ENCODE measurements around the gene PUM1. TPM values are rescaled to one million over a fixed set of nuclear protein-coding genes. Genes with fewer than 3 reads are reported as not detected.
"Not testable (repeated sequence)": the region's sequence is repeated elsewhere in the genome, so short reads cannot be mapped to it uniquely, and the experiment has no call there.

PUM1 gene
- total RNA-seq, 4 donors from 2014 or later = 66.7 to 121 (median 83.9) TPM

DNA sequence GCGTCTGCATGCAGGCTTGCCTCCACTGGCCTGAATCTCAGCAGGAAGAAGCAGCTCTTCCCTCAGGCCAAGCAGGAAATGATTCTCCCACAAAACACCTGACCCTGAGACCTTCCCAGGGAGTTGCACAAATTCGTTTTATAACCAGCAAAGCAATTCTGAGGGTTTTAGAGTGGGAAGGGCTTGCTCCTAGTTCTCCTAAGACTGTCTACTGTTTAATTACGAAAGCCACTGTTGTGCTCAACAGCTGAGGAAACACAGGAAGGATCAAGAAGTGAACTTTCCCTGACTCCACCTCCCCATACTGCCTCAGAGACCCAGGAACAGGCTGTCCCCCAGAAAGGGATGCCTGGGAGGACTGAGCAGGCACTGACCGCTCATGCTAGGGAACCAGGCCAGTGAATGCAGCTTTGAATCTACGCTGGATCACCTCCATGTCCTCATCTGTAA is 37.0 kb upstream of the PUM1 start:
- DNase-seq (ENCODE audit: low spot score) (no peak), ATAC-seq (ENCODE audit: low FRiP score) (no peak)
- TF ChIP-seq, protein P1, sequence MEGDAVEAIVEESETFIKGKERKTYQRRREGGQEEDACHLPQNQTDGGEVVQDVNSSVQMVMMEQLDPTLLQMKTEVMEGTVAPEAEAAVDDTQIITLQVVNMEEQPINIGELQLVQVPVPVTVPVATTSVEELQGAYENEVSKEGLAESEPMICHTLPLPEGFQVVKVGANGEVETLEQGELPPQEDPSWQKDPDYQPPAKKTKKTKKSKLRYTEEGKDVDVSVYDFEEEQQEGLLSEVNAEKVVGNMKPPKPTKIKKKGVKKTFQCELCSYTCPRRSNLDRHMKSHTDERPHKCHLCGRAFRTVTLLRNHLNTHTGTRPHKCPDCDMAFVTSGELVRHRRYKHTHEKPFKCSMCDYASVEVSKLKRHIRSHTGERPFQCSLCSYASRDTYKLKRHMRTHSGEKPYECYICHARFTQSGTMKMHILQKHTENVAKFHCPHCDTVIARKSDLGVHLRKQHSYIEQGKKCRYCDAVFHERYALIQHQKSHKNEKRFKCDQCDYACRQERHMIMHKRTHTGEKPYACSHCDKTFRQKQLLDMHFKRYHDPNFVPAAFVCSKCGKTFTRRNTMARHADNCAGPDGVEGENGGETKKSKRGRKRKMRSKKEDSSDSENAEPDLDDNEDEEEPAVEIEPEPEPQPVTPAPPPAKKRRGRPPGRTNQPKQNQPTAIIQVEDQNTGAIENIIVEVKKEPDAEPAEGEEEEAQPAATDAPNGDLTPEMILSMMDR (IDR thresholded peaks at IDR 0.05) = no peak

DNA sequence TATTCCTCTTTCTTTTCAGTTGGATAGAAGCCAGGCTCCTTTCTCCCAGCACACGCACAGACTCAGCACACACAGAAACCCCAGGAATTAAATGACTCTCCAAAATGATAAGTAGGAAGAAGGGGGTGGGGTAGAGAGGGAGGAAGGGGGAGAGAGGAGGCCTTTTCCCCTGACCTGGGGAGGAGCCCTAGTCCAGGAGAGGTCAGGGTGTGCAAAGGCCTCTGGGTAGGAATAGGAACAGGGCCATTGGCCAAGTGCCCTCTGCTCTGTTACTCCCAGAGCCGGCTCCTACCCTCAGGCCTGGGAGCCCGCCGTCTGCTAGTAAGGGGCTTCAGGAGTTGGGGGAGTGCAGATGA is 35.6 kb upstream of the PUM1 start:
- ATAC-seq (ENCODE audit: low FRiP score) = no peak

DNA sequence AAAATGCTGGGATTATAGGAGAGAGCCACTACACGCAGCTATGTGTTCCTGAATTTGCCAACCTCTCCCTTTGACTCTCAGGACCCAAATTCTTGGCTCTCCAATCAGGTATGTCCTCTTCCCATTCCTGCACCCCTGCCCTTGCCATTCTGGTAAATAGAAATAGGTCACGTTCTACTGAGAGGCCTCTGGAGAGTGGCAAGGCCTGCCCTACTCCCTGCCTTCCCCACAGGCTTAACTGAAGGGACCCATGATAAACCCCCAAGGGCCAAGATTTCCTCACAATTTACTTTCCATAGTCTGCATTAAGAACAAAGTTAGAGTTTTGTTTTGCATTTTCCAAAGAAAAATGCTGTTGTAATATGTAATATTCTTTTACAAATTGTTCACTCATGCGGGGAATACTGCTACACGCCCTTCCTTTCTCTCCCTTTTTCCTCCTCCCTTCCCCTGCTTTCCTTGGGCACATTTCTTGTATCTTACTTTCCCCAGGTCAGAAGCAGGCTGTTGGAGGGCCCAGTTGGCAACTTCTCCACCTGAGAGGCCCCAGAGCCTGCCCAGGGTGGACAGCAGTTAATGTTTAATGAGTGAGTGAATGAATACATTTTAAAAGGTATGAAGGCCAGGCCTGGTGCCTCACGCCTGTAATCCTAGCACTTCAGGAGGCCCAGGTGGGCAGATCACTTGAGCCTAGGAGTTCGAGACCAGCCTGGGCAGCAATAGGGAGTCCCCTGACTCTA is 33.9 kb upstream of the PUM1 start:
- TF ChIP-seq, protein P1 (IDR thresholded peaks at IDR 0.05) = no peak
- no peak for ATAC-seq (ENCODE audit: low FRiP score)
- no peak for DNase-seq (ENCODE audit: low spot score)

More for the DNA sequence above, 35.6 kb upstream of the PUM1 start:
- DNase-seq (ENCODE audit: low spot score) = no peak
- TF ChIP-seq, protein P1 (IDR thresholded peaks at IDR 0.05) = no peak

DNA sequence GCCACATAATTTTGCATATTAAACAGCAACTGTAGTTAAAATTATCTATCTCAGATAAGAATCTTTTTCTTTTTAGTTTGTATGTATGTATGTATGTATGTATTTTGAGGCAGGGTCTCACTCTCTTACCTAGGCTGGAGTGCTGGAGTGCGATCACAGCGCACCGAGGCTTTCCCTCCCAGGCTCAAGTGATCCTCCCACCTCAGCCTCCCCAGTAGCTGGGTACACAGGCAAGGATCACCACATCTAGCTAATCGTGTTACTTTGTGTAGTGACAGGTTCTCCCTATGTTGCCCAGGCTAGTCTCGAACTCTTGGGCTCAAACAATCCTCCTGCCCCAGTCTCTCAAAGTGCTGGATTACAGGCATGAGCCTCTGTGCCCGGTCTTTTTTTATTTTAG is 30.5 kb upstream of the PUM1 start:
- ATAC-seq (ENCODE audit: low FRiP score) (no peak), DNase-seq (ENCODE audit: low spot score) (no peak)
- TF ChIP-seq, protein P1 (IDR thresholded peaks at IDR 0.05) = no peak

DNA sequence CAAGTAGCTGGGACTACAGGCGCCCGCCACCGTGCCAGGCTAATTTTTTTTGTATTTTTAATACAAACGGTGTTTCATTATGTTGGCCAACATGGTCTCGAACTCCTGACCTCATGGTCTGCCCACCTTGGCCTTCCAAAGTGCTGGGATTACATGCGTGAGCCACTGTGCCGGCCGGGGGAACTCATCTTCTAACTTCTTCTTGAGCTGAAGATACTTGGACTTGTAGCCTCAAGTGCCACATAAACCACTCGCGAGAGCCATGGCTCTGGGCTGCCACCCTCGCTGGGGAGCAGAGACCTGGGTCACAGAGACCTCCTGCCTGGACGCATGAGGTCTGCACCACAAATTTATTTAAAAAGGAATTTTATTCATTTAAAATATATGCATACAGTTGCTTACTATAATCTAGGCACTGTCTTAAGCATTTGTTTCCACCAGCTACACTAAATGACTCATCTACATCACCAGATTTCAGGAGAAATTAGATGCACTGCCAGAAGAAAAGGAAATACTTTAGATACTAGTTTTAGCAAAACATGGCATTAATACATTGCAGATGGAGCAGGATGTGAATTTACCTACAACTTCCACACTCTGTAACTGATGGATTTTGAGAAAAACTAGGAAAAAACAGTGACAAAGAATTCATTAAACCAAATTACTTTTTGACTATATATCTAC is 29.9 kb upstream of the PUM1 start:
- ATAC-seq (ENCODE audit: low FRiP score) (no peak), DNase-seq (ENCODE audit: low spot score) (no peak)
- TF ChIP-seq, protein P1 (IDR thresholded peaks at IDR 0.05) = no peak

DNA sequence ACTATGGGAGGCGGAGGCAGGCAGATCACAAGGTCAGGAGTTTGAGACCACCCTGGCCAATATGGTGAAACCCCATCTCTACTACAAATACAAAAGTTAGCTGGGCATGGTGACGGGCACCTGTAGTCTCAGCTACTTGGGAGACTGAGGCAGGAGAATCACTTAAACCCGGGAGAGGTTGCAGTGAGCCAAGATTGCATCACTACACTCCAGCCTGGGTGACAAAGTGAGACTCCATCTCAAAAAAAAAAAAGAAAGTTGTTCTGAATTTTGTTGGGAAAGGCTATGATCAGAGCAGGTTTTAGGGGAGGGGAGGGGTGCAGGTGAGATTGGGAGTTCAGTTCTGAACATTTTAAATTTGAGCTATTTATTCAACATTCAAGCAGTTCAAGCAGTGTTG is 22.6 kb upstream of the PUM1 start:
- not testable (repeated sequence) for DNase-seq (ENCODE audit: low spot score); ATAC-seq (ENCODE audit: low FRiP score)

DNA sequence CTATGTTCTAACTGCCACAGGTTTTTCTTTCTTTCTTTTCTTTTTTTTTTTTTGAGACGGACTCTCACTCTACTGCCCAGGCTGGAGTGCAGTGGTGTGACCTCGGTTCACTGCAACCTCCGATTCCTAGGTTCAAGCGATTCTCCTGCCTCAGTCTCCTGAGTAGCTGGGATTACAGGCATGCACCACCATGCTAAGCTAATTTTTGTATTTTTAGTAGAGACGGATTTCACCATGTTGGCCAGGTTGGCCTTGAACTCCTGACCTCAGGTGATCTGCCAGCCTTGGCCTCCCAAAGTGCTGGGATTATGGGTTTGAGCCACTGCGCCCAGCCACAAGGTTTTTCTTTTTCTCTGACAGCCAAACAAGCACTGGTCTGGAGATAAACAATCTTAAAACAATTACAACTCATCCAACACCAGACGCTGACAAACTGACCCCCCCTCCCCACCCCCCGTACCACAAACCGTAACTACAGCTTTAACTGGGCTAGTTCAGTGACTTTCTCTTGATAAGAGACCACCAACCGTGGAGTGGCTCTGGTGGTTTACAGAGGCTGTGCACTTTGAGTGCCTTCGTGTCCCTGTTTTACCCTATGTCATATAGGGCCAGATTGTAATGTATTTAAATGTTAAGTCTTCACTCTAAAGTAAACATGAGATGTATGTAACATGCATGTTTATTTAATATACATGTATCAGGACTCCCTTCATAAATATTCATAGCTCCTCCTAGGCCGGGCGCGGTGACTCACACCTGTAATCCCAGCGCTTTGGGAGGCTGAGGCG is 19.5 kb upstream of the PUM1 start:
- TF ChIP-seq, protein P1 (IDR thresholded peaks at IDR 0.05) = no peak
- ATAC-seq (ENCODE audit: low FRiP score) (no peak), DNase-seq (ENCODE audit: low spot score) (no peak)

All from omental fat pad (tissue), 4 donors.